ENCODE results near the gene ATXN7.

ATXN7 gene

DNA sequence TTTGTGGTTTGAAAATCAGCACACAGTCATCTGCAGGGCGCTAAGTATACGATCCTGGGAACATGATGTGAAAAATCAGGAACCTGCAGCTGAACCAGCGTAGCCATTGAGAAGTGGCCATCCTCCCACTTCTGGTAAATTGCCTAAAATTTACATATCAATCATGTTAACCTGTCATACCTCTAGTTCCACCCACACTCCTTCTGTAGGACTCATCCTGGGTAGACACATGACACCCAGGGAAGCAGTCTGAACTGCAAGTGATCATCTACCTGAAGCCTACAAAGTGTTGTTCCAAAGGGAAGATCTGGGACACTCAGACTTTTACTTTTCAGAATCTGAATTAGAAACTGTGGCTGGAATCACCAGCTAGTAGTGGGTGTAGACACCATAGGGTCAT lies 165.1 kb downstream of the ATXN7 start:
- no peak for DNase-seq

DNA sequence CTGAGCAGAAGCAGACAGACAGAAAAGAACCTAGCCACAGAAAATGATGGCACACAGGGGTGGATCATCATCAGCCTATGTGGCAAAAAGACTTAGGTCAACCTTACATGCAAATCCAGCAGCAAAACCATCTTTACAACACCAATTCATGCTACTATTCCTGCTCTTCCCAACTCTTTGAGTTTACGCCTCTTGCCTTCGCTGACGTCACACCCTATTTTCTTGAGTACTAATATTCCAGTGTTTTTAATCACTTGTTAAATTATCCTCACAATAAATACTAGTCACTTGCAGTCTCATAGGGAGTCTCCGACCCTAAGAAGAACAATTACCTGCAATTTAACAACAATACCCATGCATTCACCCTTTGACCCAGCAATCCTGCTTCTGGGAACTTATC lies 165.6 kb downstream of the ATXN7 start:
- no peak for DNase-seq

DNA sequence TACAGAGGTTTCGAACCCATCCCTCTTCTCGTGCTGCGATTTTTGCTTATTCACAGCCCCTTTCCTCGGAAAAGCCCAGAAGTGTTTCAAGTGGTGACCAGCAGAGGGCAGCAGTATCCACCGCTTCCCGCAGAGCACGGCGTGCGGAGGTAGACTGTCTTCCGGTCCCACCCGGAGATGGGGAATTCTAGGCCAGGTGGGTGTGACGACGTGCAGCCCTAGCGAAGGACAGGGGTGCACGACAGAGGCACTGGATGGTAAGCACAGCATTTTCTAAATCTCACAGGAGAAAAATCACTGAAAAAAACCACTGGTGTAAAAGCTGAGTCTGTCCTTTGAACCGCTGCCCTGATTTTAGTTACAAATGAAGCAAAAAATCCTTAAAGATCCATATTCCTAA lies 167.1 kb downstream of the ATXN7 start:
- peak; percentile 69 to 84 for DNase-seq

DNA sequence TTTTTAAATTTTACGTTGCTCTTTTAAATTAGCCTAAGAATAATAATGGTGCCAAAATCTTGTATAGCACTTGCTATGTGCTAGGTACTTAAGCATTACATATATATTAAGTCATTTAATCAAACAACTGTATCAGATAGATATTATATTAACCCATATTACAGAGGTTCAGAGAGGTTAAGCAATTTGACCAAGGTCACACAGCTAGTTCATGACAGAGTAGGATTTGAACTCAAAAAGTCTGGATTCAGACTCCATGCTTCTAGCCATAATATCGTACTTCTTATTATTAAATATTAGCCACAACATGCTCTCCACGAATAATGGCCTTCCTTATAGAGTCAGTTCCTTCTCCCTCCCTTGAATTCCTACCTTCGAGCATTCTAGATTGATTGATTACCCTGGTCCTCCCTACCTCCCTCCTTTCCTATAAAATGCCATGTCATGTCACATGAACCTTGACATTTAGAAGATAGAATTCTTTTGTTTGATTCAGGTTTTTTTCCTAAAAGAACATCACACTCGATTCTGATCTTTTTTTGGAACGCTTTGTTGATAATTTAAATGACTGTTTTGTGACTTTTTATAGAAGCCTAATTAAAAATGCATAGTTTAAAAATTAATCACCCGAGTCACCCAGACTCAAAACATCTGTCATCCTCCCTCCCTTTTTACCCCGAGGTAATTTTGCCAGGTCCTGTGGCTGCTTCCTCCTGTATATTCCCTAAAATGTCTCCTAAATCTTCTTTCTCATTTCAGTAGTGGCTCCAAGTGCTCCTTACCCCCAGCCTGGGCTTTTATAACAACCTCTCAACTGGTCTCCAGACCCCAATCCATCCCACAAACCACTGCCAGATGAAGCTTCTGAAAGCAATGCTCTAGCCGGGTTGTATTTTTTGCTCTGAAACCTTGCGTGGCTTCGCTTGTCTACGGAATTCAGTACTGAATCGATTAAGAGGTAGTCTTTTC lies 168.2 kb downstream of the ATXN7 start:
- peak; percentile 18 to 60 for DNase-seq

DNA sequence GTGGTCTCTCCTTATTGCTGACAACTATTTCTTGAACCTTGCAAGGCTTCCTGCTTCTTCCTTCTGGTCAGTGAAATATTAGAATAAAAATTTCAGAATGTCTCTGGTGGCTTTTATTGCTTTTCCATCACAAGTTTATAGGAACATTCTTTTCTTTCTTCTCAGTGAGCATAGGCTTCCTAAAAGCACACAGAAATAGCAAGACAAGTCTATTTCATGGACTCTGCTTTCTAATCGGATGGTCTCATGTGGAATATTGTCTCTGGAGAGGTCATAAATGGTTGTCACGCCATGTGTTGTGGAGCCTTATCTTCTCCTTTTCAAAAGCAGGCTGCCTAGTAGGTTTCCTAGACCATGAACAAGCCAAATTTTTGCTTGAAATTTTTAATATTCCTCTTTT lies 169.4 kb downstream of the ATXN7 start:
- DNase-seq: no peak

DNA sequence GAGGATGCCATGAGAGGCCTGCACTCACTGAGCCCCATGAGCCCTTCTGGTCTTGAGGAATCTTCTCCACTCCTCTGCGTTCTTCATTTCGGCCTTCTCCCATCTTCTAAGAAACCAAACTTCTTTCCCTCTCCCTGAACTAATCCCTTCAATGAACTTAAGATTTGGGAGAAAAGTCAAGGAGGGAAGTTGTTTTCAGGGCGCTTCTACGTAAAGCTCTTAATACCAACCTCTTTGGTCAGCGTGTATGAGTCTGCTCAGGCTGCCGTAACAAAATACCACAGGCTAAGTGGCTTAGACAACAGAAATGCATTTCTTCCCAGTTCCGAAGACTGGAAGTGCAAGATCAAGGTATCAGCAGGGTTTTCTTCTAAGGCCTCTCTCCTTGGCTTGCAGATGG lies 173.4 kb downstream of the ATXN7 start:
- no peak for DNase-seq

DNA sequence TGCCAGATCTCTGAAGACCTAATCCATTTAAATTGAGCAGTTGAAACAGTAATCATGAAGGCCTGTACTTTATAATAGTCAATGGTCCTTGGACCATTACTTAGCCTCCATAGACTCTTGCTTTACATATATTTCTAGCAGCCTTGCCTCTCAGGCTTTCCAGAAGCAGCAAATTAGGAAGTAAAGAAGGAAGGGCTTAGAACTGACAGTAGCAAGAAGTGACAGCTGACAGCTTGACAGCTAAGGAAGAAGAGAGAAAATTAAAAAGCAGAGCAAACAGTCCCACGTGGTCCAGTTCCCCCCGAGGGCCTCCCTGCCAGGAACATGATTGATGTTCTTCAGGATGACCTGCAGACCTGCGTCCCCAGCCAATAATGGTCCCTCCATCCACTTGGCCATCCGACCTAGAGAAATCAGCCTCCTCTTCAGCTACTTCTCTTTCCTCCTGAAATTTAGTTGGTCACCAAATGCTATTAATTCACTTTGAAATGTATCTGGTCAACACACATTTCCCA lies 174.6 kb downstream of the ATXN7 start:
- no peak for DNase-seq

DNA sequence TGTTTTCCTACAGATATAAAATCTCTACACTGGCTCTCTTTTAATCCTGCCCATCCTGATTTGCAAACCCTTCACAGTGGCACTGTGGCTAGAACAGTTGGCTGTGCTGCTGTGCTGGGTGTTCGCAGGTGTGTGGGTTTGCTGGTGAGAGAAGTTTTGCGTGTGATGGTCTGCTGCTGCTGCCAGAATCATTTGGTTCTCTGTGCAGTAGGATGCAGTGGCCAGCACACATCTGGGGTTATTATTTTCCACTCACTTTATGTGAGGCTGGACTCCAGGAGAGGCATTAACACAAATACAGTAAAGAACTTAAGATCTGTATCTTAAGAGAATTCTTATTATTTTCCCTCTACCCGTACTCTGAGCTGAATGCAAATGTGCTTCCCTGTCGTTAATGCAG lies 175.7 kb downstream of the ATXN7 start:
- no peak for DNase-seq

DNA sequence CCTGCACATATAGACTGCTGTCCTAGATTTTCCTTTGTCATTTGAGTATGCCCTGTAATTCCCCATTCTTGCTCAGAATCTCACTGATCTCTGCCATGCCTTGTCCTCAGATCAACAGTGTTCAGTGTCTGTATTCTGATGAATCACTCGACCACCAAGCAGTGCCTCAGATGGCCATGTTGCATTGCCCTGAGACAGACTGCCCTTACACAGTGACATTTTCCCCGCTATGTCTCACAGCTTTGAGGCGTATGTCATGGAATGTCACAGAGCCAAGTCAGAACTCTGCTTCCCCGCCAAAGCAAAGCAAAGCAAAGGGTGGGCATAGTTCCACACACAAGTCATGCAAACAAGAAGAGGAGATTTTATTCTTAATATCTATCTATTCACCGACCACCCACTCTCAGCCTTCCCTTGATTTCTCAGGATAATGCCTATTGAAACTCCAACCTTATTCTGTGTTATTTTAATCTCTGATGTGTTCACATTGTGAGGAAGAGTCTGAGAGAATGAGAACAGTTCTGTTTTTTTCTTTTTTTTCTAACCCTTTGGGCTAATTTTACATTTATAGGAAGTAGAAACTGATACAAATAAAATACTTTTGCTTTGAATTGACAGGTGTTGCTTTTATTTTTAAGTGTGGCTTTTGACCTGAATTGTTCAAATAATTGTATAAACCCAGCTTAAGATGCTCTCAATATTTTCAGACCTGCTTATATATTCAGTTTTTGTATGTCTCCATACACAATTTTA lies 176.5 kb downstream of the ATXN7 start:
- DNase-seq: no peak

DNA sequence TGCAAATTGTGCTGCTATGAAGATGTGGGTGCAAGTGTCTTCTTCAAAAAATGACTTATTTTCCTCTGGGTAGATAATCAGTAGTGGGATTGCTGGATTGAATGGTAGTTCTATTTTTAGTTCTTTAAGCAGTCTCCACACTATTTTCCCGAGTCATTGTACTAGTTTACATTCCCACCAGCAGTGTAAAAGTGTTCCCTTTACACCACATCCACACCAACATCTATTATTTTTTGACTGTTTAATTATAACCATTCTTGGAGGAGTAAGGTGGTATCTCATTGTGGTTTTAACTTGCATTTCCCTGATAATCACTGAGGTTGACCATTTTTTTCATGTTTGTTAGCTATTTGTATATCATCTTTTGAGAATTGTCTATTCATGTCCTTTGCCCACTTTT lies 179.3 kb downstream of the ATXN7 start:
- DNase-seq: no peak

DNA sequence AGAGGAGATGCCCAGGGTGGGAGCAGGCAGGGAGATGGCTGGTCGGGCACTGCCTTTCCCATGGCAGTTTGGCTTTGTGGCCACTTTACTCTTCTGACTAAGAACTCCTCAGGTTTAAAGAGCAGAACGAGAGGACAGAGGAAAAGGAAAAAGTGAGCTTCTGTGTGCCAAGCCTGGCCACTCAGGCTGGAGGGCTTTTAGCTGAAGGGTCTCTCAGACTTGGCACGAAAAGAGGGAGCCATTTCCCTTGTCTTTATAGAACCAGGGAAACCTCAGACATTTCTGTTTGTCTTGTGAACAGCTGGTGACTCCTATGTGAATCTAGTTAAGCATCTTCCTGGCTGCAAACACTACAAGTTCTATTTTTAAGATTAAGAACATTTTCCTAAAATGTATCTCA lies 182.9 kb downstream of the ATXN7 start:
- DNase-seq: no peak

DNA sequence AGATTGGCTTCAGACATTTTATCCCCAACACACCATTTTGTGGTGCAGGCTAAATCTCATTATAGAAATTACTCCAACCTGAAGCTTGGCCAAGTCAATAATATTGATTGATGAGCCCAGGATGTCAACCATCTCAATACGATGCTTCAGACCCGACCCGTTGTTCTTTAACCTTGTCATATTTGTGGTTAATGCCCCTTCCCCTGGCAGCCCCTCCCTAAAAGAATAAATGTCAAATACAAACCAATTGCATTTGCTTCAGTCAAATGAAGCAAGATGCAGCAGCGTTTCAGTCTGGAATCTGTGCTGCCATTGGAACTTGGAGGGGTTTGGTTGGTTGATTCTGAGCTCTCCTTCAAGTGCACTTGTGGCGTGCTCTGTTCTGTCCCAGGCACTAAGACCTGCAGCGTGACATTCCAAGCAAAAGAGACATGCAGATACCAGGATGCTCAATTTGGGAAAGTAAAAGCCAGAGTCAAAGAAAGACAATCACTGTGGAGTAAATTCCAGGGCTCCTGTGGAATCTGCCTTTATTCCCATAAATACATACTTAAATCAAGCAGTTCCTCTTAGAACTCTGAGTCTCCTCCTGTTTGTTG lies 183.4 kb downstream of the ATXN7 start:
- no peak for DNase-seq

DNA sequence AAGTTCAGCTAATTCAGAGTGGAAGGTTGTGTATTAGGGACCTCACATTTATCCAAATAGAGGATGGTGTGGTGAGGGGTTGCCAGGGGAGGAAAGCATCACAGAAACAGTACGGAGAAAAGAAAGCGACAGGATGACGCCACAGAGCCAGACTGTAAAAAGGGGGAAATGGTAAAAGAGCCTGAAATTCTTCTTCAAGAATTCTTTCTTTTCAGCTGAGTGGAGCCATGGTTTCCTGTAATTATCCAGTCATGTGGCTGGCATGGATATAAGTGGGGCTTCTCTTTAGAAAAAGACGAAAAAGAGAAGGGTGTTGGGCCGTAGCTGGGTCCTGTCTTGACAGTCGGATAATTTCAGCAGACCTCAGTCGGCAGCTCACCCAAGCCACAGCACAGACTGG lies 184.1 kb downstream of the ATXN7 start:
- no peak for DNase-seq

DNA sequence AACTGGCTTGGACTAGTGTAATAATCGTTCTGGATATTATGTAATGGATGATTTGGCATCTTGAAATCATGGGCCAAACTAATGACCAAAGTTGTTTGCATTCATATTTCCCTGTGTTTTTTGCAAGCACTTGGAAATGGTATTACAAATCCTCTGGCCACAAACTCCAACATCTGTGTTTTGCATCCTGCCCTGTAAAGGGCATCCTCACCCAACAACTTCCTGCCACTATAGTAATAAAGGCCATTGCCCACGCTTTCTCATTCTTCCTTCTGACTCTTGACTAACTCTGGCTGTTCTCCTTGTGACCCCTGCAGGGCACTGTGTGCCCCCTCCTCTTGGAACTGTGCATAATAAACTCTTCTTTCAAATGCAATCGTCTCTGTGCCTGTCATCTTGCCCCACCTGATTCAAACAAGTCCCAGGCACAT lies 185.0 kb downstream of the ATXN7 start:
- no peak for DNase-seq

DNA sequence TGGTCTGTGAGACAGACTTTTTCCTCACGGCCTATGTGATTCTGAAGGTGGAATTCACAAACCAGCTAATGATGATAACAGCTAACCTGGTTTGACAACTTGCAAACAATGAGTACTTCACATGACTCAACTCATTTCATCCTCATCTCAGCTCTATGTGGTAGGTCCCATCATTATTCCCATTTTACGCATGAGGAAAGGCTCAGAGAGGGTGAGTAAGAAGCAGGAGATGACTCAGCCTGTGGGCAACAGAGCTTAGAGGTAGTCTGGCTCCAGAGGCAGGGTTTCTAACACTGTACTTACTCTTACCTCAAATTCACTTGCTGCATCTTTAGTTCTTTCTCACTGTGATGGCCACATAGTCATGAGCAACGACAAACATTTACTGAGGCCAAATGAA lies 185.5 kb downstream of the ATXN7 start:
- no peak for DNase-seq

DNA sequence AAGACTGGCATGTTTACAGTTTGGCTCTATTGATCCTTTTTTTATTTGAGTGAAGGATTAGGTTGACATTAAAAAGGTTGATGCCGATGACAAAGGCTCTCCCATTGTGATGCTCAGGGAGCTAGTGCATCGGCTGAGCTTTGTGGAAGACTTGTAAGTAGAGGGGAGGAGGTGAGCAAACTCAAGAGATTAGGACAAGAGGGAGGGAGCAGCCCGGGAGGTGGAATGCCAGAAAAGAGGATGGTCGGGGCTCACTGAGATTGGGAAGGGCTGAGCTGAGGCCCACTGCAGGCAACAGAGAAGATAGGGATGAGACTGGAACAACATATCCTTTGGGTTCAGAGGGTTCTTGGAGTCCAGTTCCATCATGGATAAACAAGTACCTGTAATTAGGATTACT lies 186.2 kb downstream of the ATXN7 start:
- no peak for DNase-seq
